CD4-positive, alpha-beta T cell treated with Interferon alpha-2 for 1 hour (primary cell): Measurements from ENCODE around the gene EBF4.

Experiments
- DNase-seq, 2 donors: peaks; one replicate each; pipeline ENCODE4 v3.0.0-alpha.2; 2020 to 2022

EBF4 gene, protein sequence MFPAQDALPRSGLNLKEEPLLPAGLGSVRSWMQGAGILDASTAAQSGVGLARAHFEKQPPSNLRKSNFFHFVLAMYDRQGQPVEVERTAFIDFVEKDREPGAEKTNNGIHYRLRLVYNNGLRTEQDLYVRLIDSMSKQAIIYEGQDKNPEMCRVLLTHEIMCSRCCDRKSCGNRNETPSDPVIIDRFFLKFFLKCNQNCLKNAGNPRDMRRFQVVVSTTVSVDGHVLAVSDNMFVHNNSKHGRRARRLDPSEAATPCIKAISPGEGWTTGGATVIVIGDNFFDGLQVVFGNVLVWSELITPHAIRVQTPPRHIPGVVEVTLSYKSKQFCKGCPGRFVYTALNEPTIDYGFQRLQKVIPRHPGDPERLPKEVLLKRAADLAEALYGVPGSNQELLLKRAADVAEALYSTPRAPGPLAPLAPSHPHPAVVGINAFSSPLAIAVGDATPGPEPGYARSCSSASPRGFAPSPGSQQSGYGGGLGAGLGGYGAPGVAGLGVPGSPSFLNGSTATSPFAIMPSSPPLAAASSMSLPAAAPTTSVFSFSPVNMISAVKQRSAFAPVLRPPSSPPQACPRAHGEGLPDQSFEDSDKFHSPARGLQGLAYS

DNA sequence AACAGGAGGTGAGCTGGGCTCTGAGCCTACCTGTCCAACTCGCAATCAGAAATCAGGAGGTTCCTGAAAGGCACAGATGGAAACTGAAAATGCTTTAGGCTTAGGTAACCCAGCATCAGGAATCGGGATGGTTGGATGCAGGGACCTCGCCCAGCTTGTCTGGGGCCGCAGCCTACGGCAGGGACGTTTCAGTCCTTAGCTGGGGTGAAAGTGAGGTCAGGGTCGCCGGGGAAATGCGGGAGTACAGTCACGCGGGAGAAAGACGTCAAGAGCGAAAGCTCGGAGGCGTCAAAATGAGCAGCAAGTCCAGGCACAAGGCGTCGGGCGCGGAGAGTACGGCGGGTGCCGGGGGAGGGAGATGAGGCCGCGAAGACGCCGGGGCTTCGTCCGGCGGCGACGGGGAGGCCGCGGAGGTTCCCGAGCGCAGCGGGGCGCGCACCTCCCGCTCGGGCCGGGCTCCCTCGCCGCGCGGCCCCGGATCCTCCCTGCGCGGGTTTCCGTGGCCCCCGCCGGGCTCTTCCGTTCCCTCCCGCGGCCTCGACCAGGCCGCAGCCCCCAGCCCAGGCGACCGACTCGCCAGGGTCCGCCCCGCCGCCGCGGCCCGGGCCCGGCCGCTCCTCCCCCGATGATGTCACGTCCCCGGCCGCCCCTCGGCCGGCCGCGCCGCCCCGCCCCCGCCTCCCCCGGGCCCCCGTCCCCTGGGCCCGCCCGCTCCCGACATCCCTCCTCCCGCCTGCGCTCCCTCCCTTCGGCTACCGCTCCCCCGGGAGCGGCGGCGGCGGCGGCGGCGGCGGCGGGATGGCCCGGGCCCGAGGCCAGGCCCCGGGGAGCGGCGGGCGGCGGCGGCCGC is at the start of gene EBF4:
TSS of gene EBF4 (plus strand) at position 745 of the 850 bp plus-strand sequence. CDS start 866 bp downstream, outside the sequence.
- DNase-seq, result peak; percentile 22 to 49

DNA sequence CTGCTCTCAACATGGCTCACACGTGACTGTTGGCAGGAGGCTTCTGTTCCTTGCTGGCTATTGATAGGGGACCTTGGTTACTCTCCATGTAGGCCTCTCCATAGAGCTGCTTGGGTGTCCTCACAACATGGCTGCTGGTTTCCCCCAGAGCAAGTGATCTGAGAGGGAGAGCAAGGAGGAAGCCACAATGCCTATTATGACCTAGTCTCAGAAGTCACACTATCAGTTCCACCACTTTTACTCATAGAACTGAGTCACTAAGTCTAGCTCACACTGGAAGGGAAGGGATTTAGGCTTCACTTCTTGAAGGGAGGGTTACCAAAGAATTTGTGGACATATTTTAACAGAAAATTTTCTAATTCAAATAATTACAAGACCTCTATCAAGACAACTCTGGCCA is 48.9 kb upstream of the EBF4 start:
- DNase-seq, result no peak

DNA sequence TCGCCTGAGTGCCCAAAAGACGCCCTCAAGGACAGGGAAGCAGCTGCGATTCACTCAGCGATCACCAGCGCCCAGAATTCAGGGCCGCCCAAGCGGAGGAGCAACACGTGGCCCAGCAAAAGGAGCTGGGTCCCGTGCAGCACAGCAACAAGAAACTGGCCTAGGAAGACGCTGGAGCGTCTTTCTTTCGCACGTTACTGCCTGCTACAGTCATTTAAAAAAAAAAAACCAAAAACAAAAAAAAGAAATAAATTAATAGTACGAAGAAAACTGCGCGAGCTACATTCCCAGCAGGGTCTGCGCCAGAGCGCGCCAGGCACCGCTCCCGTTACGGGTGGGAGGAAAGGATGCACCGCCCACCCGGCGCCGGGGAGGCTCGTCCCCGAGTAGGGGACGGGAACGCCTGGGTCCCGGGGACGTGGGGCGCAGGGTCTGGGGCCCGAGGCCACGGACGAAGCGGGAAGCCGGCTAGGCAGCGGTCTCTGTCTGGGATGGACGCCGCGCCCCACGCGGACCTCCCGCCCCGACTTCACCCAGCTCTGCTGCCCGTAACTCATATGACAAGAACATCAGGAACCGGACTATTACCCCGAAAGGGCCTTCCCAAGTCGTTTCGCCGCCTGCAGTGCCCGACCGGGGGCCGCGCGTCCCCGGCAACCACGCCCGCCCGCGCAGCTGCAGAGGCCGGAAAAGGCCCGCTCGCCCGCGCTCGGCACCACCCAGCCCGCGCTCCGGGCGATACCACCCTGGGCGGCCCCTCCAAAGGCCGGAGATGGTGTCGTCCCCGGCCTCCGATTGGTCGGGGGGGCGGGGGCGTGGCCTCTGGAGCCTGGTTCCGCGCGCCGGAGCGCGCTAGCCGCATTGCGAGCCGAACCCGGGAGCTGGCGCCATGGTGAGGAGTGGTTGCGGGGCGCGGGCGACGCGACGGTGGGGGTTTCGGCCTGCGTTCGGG is 40.5 kb upstream of the EBF4 start, which contains the start of gene NOP56:
TSS of gene NOP56 (plus strand) at position 861 of the 952 bp plus-strand sequence. CDS start at position 890, 29 bp downstream.
- peak; percentile 90 to 95 for DNase-seq

DNA sequence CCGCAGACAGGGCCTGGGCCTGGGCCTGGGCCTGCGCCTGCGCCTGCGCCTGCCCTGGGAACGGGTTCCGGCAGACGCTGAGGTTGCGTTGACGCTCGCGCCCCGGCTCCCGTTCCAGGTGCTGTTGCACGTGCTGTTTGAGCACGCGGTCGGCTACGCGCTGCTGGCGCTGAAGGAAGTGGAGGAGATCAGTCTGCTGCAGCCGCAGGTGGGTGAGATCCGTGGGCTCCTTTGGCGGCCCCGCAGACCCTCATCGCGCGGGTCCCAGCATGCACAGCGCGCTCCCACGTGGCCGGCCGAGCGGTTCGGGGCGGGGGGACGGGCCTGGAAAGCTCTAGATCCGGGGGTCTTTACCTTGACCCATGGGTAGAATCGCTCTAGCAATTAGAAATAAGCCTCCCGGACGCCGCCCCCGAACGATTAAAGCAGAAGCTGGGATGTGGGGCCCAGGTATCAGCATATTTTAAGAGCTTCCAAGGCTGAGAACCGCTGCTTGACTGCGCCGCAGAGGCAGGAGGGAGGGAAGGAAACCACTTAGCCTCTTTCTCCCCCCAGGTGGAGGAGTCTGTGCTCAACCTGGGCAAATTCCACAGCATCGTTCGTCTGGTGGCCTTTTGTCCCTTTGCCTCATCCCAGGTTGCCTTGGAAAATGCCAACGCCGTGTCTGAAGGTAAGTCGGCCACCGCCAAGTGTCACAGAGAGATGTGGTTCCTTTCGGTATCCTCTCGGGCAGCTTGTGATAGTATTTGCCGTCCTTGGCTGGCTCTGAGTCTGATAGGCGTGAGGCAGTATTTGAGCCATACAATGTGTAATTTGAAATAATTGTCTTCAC is 39.6 kb upstream of the EBF4 start:
- peak in 1 of 2 donors; percentile 19 for DNase-seq

DNA sequence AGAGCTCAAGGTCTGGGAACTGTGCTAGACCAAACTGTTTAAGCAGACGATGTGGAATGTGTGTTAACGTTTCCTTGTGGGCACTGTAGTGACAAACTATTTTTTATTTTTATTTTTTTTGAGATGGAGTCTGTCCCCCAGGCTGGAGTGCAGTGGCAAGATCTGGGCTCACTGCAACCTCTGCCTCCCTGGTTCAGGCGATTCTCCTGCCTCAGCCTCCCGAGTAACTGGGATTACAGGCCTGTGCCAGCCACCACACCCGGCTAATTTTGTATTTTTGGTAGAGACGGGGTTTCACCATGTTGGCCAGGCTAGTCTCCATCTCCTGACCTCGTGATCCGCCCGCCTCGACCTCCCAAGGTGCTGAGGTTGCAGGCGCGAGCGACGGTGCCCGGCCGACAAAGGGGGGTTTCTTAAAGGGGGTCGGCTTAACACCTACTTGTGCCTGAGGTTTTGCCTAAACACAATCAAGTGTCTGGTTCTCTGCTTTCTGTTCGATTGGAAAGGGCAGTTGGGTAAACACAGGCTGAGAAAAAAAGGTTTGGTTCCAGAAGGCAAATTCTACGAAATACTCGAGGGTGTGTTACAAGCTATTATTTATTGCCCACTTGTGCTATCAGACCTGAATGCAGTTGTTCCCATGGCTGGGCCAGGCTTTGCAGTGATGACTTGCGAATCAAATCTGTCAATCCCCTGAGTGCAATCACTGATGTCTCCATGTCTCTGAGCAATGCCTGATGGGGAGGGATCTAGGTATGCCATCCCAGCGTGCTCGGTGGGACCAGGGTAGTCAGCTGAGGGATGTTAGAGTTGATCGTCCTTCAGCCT is 38.8 kb upstream of the EBF4 start:
- DNase-seq, result no peak

DNA sequence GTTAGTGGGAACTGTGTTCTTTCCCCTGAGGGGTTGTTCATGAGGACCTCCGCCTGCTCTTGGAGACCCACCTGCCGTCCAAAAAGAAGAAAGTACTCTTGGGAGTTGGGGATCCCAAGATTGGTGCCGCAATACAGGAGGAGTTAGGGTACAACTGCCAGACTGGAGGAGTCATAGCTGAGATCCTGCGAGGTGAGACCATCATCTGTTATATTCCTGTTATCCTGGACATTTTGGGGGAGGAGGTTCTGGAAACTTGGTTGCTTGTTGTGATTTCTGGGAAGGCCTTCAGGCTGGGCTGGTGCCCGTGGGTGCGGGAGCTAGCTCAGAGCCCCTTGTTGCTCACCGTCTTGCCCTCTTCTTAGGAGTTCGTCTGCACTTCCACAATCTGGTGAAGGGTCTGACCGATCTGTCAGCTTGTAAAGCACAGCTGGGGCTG is 38.2 kb upstream of the EBF4 start:
- no peak for DNase-seq

DNA sequence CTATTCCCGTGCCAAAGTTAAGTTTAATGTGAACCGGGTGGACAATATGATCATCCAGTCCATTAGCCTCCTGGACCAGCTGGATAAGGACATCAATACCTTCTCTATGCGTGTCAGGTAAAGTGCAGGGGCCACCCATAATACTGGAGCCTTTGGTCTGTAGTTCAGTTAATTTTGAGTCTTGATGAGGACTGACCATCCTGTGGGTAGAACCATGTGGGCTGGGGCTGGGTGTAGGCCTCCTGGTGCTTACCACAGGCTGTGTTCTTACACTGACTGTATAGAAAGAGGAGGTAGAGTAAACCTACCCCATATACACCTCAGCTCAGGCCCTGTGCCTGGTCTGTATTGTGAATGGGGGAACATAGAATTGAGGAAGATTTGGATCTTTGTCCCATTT is 37.7 kb upstream of the EBF4 start:
- DNase-seq, result no peak

DNA sequence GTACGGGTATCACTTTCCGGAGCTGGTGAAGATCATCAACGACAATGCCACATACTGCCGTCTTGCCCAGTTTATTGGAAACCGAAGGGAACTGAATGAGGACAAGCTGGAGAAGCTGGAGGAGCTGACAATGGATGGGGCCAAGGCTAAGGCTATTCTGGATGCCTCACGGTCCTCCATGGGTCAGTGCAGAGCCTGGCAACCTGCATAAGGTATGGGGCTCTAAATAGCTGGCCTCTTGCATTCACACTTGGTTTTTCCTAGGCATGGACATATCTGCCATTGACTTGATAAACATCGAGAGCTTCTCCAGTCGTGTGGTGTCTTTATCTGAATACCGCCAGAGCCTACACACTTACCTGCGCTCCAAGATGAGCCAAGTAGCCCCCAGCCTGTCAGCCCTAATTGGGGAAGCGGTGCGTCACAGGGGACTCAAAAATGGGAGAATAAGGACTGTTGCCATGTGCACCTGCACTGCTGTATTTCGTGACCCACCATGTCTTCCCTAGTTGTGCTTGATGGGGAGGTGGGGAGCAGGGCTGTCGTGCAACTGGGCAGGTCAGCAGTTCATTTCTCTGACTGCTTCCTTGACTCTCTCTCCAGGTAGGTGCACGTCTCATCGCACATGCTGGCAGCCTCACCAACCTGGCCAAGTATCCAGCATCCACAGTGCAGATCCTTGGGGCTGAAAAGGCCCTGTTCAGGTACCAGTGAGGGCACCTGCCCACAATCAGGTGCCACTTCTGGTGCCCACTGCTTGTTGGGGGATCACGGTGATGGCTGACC is 37.1 kb upstream of the EBF4 start:
- no peak for DNase-seq

DNA sequence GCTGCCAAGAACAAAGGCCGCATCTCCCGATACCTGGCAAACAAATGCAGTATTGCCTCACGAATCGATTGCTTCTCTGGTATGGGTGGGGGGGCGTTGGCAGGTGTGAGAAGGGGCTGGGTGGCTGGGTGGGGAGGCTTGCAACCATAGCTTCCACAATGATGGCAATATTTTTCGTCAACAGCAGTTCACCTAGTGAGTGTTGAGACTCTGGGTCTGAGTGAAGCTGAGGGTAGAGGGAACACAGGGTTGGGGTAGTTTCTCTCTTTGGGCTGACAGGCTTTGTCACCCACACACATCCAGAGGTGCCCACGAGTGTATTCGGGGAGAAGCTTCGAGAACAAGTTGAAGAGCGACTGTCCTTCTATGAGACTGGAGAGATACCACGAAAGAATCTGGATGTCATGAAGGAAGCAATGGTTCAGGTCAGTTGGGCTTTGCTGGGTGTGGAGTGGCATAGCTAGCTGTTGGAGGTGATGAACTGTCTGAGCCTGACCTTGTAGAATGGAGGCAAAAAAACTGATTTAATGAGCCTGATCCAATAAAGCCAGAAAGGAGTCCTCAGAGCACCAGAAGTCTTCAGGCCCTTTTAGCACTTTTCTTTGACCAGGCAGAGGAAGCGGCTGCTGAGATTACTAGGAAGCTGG is 36.0 kb upstream of the EBF4 start:
- DNase-seq, result no peak

DNA sequence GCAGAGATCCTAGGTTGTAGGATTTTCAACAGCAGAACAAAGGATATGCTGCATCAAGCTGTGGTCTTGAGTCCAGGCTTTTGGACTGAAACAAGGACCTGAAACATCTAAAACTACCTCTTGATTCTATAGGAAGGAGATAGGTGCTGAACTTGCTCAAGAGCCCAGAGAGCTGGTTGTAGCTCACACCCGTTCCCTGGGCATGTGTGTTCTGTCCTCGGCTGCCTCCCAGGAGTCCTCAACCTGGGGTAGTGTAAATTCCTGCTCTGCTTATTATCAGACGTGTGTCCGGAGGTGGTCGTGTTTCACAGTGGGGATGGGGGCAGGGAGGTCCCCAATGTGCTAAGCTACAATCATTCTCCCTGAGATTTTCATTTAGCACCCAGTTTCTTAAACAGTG is 35.3 kb upstream of the EBF4 start:
- DNase-seq, result no peak

DNA sequence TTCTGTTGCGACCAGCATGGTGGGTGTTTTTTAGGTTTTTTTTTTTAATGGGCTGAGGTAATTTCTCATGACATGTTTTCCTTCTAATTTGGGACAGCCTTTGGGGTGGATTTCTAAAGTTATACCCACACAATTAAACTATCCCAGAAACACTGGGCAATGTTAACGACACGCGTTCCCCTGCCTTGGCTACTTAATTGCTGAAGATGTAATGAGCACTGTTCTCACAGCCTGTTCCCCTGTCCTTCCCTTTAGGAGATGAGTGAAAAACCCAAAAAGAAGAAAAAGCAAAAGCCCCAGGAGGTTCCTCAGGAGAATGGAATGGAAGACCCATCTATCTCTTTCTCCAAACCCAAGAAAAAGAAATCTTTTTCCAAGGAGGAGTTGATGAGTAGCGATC is 34.9 kb upstream of the EBF4 start:
- DNase-seq, result no peak

DNA sequence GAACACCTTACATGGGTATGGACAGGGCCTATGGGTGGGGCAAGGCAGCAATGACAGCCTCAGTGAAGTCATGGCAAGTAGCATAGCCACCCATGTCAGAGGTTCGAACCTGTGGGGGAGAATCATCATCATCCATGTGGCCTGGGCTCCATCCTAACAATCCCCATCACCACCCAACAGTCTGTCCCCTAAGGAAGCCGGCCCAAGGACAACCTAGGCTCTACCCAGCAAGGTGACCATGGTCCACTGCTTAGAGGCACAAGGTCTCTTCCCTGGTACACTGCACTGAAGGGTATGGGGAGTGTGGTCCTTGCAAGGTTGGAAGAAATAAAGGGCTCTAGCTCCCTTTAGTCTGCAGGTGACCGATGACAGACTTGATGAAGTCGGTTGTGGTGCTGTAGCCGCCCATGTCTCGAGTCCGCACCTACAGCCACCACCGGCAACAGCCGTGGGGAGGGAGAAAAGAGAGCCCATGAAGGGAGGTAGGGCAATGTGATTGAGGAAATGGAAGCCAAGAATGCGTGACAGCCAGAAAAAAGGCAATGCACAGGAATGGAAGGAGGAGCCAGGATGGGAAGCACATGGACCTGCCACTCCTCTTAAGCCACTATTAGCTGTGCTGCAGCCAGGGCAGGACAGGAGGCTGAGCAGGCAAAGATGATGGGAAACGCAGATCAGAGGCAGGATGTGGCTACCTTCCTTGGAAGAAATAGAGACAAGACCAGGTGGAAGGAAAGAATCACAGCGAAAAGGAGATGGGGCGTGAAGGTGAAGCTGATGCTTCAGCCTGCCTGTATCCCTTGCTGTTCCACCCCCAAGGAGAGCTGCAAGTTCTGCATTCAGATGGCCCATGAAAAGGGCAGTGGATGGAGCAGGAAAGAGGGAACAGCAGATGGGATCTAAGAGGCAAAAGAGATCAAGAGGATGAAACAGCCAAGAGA is 33.9 kb upstream of the EBF4 start:
- no peak for DNase-seq

DNA sequence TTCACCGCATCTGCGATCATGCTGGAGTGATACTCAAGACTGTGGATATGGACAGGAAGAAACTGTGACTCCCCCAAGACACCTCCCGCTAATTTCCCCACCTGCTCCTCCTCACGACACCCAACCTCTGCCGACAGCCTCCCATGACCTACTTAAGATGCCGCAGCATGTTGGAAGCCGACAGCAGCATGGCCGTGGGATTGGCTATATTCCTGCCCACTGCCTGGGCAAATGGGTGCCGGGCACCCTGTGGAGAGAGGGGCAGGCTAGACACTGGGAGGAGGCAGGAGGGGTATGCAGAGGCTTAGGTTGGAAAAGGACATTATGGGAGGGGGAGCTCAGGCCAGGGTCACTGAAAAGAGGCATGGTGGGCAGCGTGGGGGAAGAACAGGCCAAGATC is 33.0 kb upstream of the EBF4 start:
- no peak for DNase-seq

DNA sequence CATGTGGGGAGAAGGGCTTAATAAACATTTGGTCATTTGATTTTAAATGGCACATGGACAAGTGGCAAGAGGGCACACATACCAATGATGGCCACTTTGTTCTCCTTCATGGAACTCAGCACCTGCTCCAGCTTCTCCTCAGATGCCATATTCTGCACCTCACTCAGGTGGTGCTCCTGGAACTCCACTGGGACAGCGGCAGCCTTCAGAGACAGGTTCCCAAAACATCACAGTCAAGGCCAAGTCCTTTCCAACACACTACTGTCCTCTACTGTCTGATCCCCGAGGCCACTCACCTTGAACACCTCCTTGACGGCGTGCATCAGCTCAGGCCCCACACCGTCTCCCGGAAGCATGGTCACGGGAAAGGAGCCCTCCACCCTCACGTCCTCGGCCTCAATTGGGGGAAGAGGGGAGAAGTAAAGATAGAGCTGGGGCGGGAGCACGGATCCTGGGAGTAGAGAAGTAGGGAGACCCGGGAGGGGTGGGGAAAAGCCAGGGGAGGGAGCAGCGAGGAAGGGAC is 29.2 kb upstream of the EBF4 start:
- no peak for DNase-seq

DNA sequence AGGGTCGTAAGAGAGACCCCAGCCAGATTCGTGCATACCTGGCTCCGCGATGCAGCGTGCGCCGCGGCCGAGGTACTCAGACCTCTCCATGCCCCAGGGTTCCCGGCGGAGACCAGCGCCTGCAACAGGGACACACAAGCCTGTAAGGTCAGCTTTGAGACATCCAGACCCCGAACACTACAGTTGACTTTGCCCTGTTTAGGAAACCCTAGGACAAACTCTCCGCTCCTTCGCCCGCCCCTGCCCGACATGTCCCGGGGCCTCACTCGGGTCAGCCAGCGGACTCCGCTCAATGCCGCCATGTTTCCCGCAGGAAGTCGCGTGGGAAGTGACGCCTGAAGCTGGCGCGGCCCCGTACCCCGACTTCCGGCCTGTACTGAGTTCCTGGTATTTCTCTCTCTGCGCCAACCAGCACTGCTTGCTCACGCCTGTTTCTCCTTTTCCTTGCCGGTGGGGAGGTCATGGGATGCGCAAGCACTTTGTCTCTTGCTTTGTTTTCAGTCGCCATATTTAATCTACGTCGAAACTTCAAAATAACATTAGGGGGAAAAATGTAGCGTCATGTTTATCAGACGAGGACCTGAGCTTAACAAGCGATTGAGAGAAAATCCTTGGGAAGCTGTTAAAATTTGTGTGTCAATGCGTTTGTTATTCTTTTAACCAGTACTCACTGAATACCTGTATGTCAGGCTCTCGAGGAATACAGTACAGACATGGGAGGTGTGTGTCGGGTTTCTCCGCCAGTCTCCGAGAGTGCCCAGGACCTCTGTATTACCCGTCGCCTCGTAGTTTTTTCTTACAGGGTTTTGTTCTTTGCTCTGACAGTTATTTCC is 28.5 kb upstream of the EBF4 start, which contains the start of gene IDH3B:
TSS of gene IDH3B (minus strand) at position 330 of the 833 bp plus-strand sequence. CDS start at position 302, 28 bp downstream.
- peak; percentile 91 to 94 for DNase-seq

DNA sequence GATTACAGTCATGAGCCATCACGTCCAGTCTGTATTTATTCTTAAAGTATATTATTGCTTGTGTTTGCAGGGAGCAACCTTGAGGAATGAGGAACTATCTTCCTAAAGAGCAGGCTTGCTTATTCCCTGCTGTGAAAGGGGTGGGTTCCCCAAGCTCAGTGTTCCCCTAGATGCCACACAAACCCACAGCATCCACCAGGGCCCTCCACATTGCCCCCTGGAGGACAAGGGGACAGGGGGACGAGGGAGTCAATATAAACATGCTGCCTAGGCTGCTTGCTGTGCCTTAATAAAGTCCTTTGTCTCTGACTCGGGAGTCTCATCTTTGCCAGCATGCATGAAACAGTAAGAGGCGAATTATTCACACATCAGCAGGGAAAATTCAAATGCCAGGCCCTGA is 20.6 kb upstream of the EBF4 start:
- no peak for DNase-seq
